ENCODE results near the gene MEN1.

DNA sequence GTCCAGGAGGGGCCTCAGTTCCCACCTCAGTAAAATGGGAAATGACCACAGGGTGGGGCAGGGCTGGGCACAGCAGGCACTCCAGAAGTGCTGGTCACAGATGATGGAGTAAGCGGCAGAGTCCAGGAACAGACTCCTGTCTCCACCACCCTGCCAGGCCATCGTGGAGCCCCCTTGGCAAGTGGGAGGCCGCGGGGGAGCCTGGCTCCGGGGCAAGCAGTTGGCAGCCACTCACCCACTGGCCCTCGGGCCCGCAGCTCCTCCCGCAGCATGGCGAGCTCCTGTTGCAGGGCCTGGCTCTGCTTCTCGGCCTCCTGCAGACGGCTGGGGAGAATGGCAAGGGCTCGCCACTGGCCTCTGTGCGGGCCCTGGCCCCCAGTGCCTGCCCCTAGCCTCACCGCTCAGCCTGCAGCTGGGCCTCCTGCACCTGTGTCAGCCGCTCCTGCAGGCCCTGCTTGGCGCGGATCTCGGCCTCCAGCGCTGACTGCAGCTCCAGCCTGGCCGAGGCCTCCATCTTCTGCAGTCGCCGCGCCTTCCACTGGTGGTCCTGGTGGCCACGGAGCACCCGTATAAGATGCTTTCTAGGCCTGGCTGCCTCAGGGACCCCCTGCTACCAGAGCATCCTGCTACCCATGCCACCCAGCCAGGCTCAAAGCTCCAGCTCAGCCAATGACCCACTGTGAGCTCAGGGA, 23.8 kb upstream of the MEN1 start:
- TF ChIP-seq RAD21 (IDR thresholded peaks at IDR 0.05; ENCODE audit: low read depth) (no peak), TEAD4 (IDR thresholded peaks at IDR 0.05) (no peak)

All from Ishikawa (cell line).